B cell (primary cell): ENCODE results near the gene TANC2. TPM values are rescaled to one million over a fixed set of nuclear protein-coding genes. Genes with fewer than 3 reads are reported as not detected.

Source experiments
- ATAC-seq: fragments of 200-7000 bp; cut with Tn5 transposase; one replicate; pipeline ENCODE4 v1.10.0; 2021; ENCODE audit warnings: low read depth, mild to moderate bottlenecking, moderate number of reproducible peaks, moderate library complexity
- CTCF ChIA-PET: fragments of 350-600 bp; sonication (Branson Sonifier 250); formaldehyde crosslinking; loops from one replicate; lab custom pipeline; 2021; ENCODE audit warnings: antibody characterized with exemption, inconsistent platforms; lab: Charles Lee
- POLR2A ChIA-PET: fragments of 350-600 bp; sonication (Branson Sonifier 250); formaldehyde crosslinking; loops from one replicate; lab custom pipeline; 2021; ENCODE audit warnings: antibody characterized with exemption; lab: Charles Lee
- DNase-seq: peaks from one replicate; pipeline ENCODE4 v3.0.0; 2013
- H2AFZ ChIP-seq: 2 replicates; pipeline ENCODE4 v1.6.1; 2012; ENCODE audit warnings: mild to moderate bottlenecking, low read depth, low read length; ENCODE audit not compliant: insufficient read depth, poor library complexity, severe bottlenecking
- H3K27ac ChIP-seq, 2 donors: 1 replicate in 1 of 2; 2 replicates in 1 of 2; pipeline ENCODE4 v1.5.1; 2012 to 2013; ENCODE audit warnings: low read length in 2 of 2, mild to moderate bottlenecking in 2 of 2, moderate library complexity in 1 of 2
- H3K27me3 ChIP-seq, 4 experiments: fragments of 200-600 bp in 1 of 4; sonication (generic) in 1 of 4; replicated peaks in 1 of 4; 1 replicate in 2 of 4; 2 replicates in 2 of 4; pipeline versions ENCODE4 v1.6.1 to v1.7.0; 2013 to 2016; ENCODE audit warnings: low read length in 3 of 4, mild to moderate bottlenecking in 2 of 4, mixed read lengths in 1 of 4, moderate library complexity in 1 of 4; ENCODE audit not compliant: insufficient read depth in 4 of 4, control insufficient read depth in 3 of 4; ENCODE audit errors: control extremely low read depth in 1 of 4
- H3K36me3 ChIP-seq, 2 experiments: replicated peaks in 1 of 2; 1 replicate in 1 of 2; 2 replicates in 1 of 2; pipeline versions ENCODE4 v1.6.1 to v1.7.1; 2013; ENCODE audit warnings: low read length in 1 of 2; ENCODE audit not compliant: insufficient read depth in 2 of 2, control insufficient read depth in 1 of 2; ENCODE audit errors: control extremely low read depth in 1 of 2, extremely low read depth in 1 of 2
- H3K4me1 ChIP-seq, 2 donors: fragments of 200-600 bp in 1 of 2; sonication (generic) in 1 of 2; 1 replicate in 1 of 2; 2 replicates in 1 of 2; pipeline versions ENCODE4 v1.5.1 to v1.6.1; 2013 to 2017; ENCODE audit warnings: low read length in 2 of 2; ENCODE audit not compliant: control insufficient read depth in 2 of 2, insufficient read depth in 2 of 2
- H3K4me2 ChIP-seq: replicated peaks from 2 replicates; pipeline ENCODE3; 2012; ENCODE audit warnings: mild to moderate bottlenecking, low read depth, low read length; ENCODE audit not compliant: poor library complexity, severe bottlenecking
- H3K4me3 ChIP-seq, 5 experiments: fragments of 200-600 bp in 1 of 5; sonication (generic) in 1 of 5; 1 replicate in 3 of 5; 2 replicates in 2 of 5; pipeline versions ENCODE4 v1.5.1 to v1.7.0; 2011 to 2016; ENCODE audit warnings: low read length in 4 of 5, mild to moderate bottlenecking in 4 of 5, low read depth in 2 of 5, control low read depth in 1 of 5, moderate library complexity in 1 of 5; ENCODE audit not compliant: insufficient read depth in 1 of 5; ENCODE audit errors: control extremely low read depth in 1 of 5, extremely low read depth in 1 of 5
- H3K79me2 ChIP-seq: fragments of 200-600 bp; sonication (generic); one replicate; pipeline ENCODE4 v1.6.0; 2016; ENCODE audit warnings: low read length; ENCODE audit not compliant: control insufficient read depth, insufficient read depth
- H3K9ac ChIP-seq: fragments of 200-600 bp; sonication (generic); 2 replicates; pipeline ENCODE4 v1.6.1; 2017; ENCODE audit warnings: mild to moderate bottlenecking, low read length, moderate library complexity
- H3K9me3 ChIP-seq, 3 donors: one replicate each; pipeline versions ENCODE4 v1.6.1 to v1.7.1; 2013; ENCODE audit warnings: low read length in 2 of 3; ENCODE audit not compliant: control insufficient read depth in 2 of 3, insufficient read depth in 1 of 3; ENCODE audit errors: control extremely low read depth in 1 of 3
- H4K20me1 ChIP-seq: 2 replicates; pipeline ENCODE4 v1.6.0; 2012; ENCODE audit warnings: mild to moderate bottlenecking, low read length; ENCODE audit not compliant: insufficient read depth, control insufficient read depth, poor library complexity, severe bottlenecking
- H3K27ac Mint-ChIP-seq: one replicate; pipeline ENCODE4 v1.8.0; 2021; ENCODE audit warnings: mixed read lengths
- H3K27me3 Mint-ChIP-seq: one replicate; pipeline ENCODE4 v1.8.0; 2021; ENCODE audit warnings: mixed read lengths
- H3K4me1 Mint-ChIP-seq: one replicate; pipeline ENCODE4 v1.8.0; 2021; ENCODE audit warnings: mixed read lengths
- H3K4me3 Mint-ChIP-seq: one replicate; pipeline ENCODE4 v1.8.0; 2021; ENCODE audit warnings: mixed read lengths
- H3K9me3 Mint-ChIP-seq: one replicate; pipeline ENCODE4 v1.8.0; 2022; ENCODE audit warnings: mixed read lengths; ENCODE audit not compliant: insufficient read depth
- EZH2 ChIP-seq: IDR thresholded peaks from 2 replicates; pipeline ENCODE4 v1.6.1; 2012; ENCODE audit warnings: borderline replicate concordance, low read depth, mild to moderate bottlenecking, moderate library complexity, low read length; ENCODE audit not compliant: insufficient read depth, poor library complexity, severe bottlenecking
- WGBS: methylation state at CpG from one replicate; pipeline ENCODE4 v1.1.5; 2013; ENCODE audit warnings: missing lambda C conversion rate; ENCODE audit not compliant: insufficient coverage; 5-methylcytosine and 5-hydroxymethylcytosine counted together
- intact Hi-C: fragments of 100-400 bp; cut with micrococcal nuclease; formaldehyde crosslinking; loops from one replicate; pipeline ENCODE4 v1.10.0; 2022
- polyA plus RNA-seq: library from polyadenylated mRNA; depleted of rRNA; stranded (reverse); fragments of >200 nt; gene quantifications from 2 replicates; pipeline ENCODE4 v1.2.3, GENCODE V29; 2012
- total RNA-seq, 2 donors: library from RNA; stranded (reverse); fragments of 120-200 nt in 1 of 2; gene quantifications; 1 replicate in 1 of 2; 2 replicates in 1 of 2; pipeline versions ENCODE4 v1.2.3 to v1.2.4, GENCODE V29; 2013 to 2022
- TF ChIP-seq, protein P1 (sequence below): fragments of 200-600 bp; IDR thresholded peaks from one replicate; pipeline ENCODE4 v1.8.0; 2022; ENCODE audit warnings: antibody characterized with exemption, mild to moderate bottlenecking

TANC2 gene
- total and polyA plus RNA-seq, 2 donors (not counting 1 experiment from before 2014, with no cell fraction given), result 4.6 to 20.4 TPM

DNA sequence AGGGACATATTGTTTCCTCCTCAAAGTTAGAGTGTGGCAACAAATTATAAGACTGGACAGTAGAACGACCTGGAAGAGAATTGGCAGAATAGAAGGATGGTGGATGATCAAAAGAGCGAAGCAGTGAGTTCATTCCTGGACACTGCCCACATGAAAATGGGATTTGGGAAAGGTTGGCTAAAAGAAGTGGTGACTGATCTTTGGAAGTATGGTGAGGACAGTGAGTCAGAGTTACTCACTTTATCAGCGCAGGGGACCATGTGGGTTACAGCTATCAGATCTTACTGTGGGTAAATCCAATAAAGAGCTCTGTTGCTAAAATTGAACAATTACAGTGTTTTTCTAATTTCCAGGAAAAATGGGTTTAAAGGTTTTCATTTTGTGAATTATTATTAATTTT is 2.7 kb upstream of the TANC2 start:
- 77% methylated on average over 3 of the region's 3 CpGs for WGBS
- Histone ChIP-seq H3K36me3 (no peaks in the 10 kb centered on the region), H3K4me1 (peaks cover 17 to 18% of the 10 kb centered on the region in 2 donors), H4K20me1 (no peaks in the 10 kb centered on the region), H3K4me2 (no peak overlapping the region), H2AFZ (no peak overlapping the region), H3K9me3 (no peaks in the 10 kb centered on the region), H3K9ac (no peak overlapping the region), H3K79me2 (no peaks in the 10 kb centered on the region), H3K27ac (no peak overlapping the region), H3K27me3 (no peaks in the 10 kb centered on the region), H3K4me3 (no peak overlapping the region)
- CTCF ChIA-PET, result no interaction called here
- Mint-ChIP-seq H3K9me3 (no peaks in the 10 kb centered on the region), H3K27ac (no peak overlapping the region), H3K27me3 (peaks cover 8% of the 10 kb centered on the region), H3K4me1 (peaks cover 17% of the 10 kb centered on the region), H3K4me3 (no peak overlapping the region)
- intact Hi-C loops, result loop anchor here (10.0 kb wide), 2 partner anchors 408 to 1302 kb away; partner anchors contain the start of gene TEX2
- no peak for ATAC-seq
- TF ChIP-seq, protein P1, sequence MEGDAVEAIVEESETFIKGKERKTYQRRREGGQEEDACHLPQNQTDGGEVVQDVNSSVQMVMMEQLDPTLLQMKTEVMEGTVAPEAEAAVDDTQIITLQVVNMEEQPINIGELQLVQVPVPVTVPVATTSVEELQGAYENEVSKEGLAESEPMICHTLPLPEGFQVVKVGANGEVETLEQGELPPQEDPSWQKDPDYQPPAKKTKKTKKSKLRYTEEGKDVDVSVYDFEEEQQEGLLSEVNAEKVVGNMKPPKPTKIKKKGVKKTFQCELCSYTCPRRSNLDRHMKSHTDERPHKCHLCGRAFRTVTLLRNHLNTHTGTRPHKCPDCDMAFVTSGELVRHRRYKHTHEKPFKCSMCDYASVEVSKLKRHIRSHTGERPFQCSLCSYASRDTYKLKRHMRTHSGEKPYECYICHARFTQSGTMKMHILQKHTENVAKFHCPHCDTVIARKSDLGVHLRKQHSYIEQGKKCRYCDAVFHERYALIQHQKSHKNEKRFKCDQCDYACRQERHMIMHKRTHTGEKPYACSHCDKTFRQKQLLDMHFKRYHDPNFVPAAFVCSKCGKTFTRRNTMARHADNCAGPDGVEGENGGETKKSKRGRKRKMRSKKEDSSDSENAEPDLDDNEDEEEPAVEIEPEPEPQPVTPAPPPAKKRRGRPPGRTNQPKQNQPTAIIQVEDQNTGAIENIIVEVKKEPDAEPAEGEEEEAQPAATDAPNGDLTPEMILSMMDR, result no peak
- no peak for TF ChIP-seq EZH2
- DNase-seq, result no peak
- POLR2A ChIA-PET, result no interaction called here

GRCh38 chr17:62964506-62964905 is 1.5 kb upstream of the TANC2 start:
- Mint-ChIP-seq H3K27me3 (peaks cover 8% of the 10 kb centered on the region), H3K4me1 (peaks cover 21% of the 10 kb centered on the region), H3K4me3 (peak overlapping the region; percentile 0), H3K27ac (no peak overlapping the region), H3K9me3 (no peaks in the 10 kb centered on the region)
- Histone ChIP-seq H3K4me2 (no peak overlapping the region), H3K4me3 (no peak overlapping the region), H3K27me3 (no peaks in the 10 kb centered on the region), H4K20me1 (no peaks in the 10 kb centered on the region), H3K9me3 (no peaks in the 10 kb centered on the region), H3K4me1 (peaks cover 18 to 20% of the 10 kb centered on the region in 2 donors), H3K9ac (no peak overlapping the region), H2AFZ (no peak overlapping the region), H3K36me3 (no peaks in the 10 kb centered on the region), H3K27ac (no peak overlapping the region), H3K79me2 (no peaks in the 10 kb centered on the region)
- ChIA-PET POLR2A (no interaction called here), CTCF (no interaction called here)
- DNase-seq (no peak), ATAC-seq (no peak)
- WGBS, result 100% methylated on average over 2 of the region's 4 CpGs
- intact Hi-C loops, result loop anchor here (2.0 to 10.0 kb wide), 3 partner anchors 410 to 1300 kb away; partner anchors contain the start of genes DCAF7 and TEX2
- no peak for TF ChIP-seq EZH2
- TF ChIP-seq, protein P1, result no peak
